Measurements from ENCODE around the gene EPPIN.

DNA sequence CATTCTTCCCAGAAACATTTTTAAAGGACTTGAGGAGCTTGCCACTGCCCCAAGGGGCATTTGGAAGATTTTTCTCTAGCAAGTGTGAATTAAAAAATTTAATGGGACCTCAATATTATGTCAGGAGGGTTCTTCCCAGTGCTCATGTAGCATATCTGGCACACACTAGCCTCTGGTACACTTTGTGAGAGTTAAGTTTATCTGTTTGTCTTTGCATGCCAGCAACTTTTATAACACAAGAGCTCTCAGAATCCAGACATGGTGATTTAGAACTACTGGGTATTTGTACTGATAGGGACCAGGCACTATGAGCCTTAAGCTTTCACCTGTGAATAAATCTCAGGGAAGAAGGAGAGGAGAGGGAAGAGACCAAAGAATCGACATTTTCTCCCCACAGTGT is 44.6 kb downstream of the EPPIN start:
- TF ChIP-seq, protein P1, sequence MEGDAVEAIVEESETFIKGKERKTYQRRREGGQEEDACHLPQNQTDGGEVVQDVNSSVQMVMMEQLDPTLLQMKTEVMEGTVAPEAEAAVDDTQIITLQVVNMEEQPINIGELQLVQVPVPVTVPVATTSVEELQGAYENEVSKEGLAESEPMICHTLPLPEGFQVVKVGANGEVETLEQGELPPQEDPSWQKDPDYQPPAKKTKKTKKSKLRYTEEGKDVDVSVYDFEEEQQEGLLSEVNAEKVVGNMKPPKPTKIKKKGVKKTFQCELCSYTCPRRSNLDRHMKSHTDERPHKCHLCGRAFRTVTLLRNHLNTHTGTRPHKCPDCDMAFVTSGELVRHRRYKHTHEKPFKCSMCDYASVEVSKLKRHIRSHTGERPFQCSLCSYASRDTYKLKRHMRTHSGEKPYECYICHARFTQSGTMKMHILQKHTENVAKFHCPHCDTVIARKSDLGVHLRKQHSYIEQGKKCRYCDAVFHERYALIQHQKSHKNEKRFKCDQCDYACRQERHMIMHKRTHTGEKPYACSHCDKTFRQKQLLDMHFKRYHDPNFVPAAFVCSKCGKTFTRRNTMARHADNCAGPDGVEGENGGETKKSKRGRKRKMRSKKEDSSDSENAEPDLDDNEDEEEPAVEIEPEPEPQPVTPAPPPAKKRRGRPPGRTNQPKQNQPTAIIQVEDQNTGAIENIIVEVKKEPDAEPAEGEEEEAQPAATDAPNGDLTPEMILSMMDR (conservative IDR thresholded peaks at IDR 0.05): no peak
- TF ChIP-seq ZFX (IDR thresholded peaks at IDR 0.05): no peak

All from C4-2B (cell line).